ENCODE measurements around the gene CACNA1B.

The CACNA1B gene

GRCh38 chr9:138021251-138022056 lies 143.9 kb downstream of the CACNA1B start:
- no peak overlapping the region for H3K4me2 ChIP-seq (ENCODE audit: low read depth, low read length)
- no peak overlapping the region for H3K9ac ChIP-seq (ENCODE audit: low read length)
- no peaks in the 10 kb centered on the region for H3K36me3 ChIP-seq (replicated peaks; ENCODE audit: insufficient read depth, low read length)
- H2AFZ ChIP-seq (ENCODE audit: low read length), result no peak overlapping the region
- no peak overlapping the region for H3K27ac ChIP-seq (ENCODE audit: low read length)
- no peaks in the 10 kb centered on the region for H3K4me1 ChIP-seq (ENCODE audit: low read length)
- H3F3A ChIP-seq (ENCODE audit: insufficient read depth, low read length), result no peaks in the 10 kb centered on the region
- H3K27me3 ChIP-seq (replicated peaks; ENCODE audit: insufficient read depth, low read length), result peaks cover 33% of the 10 kb centered on the region
- TF ChIP-seq EZH2phosphoT487 (IDR thresholded peaks at IDR 0.05; ENCODE audit: low read length), result no peak
- TF ChIP-seq EZH2 (optimal IDR thresholded peaks at IDR 0.05; ENCODE audit: low read depth, low read length), result no peak
- no peak for TF ChIP-seq CTCF (IDR thresholded peaks at IDR 0.05; ENCODE audit: low read length)
- H3K9me3 ChIP-seq (replicated peaks; ENCODE audit: insufficient read depth, low read length), result no peaks in the 10 kb centered on the region
- H4K20me1 ChIP-seq (ENCODE audit: insufficient read depth, low read length), result no peaks in the 10 kb centered on the region
- H3K79me2 ChIP-seq (ENCODE audit: low read length), result no peaks in the 10 kb centered on the region
- no peak for DNase-seq
- no peaks in the 10 kb centered on the region for H3K9me2 ChIP-seq (replicated peaks; ENCODE audit: insufficient read depth, low read length)
- no peak overlapping the region for H3K4me3 ChIP-seq (ENCODE audit: low read length)

GRCh38 chr9:138022121-138022741 lies 144.6 kb downstream of the CACNA1B start:
- DNase-seq, result peak; percentile 11
- no peaks in the 10 kb centered on the region for H3K36me3 ChIP-seq (replicated peaks; ENCODE audit: insufficient read depth, low read length)
- peaks cover 34% of the 10 kb centered on the region for H3K27me3 ChIP-seq (replicated peaks; ENCODE audit: insufficient read depth, low read length)
- peak; percentile 31; the same call in 1 of the 2 replicates for TF ChIP-seq CTCF (IDR thresholded peaks at IDR 0.05; ENCODE audit: low read length)
- no peak for TF ChIP-seq EZH2 (optimal IDR thresholded peaks at IDR 0.05; ENCODE audit: low read depth, low read length)
- no peak for TF ChIP-seq EZH2phosphoT487 (IDR thresholded peaks at IDR 0.05; ENCODE audit: low read length)
- no peaks in the 10 kb centered on the region for H3F3A ChIP-seq (ENCODE audit: insufficient read depth, low read length)
- no peaks in the 10 kb centered on the region for H3K4me1 ChIP-seq (ENCODE audit: low read length)
- H3K79me2 ChIP-seq (ENCODE audit: low read length), result no peaks in the 10 kb centered on the region
- H4K20me1 ChIP-seq (ENCODE audit: insufficient read depth, low read length), result no peaks in the 10 kb centered on the region
- H3K4me3 ChIP-seq (ENCODE audit: low read length), result no peak overlapping the region
- no peaks in the 10 kb centered on the region for H3K9me3 ChIP-seq (replicated peaks; ENCODE audit: insufficient read depth, low read length)
- no peak overlapping the region for H3K27ac ChIP-seq (ENCODE audit: low read length)
- H2AFZ ChIP-seq (ENCODE audit: low read length), result no peak overlapping the region
- H3K9ac ChIP-seq (ENCODE audit: low read length), result no peak overlapping the region
- H3K9me2 ChIP-seq (replicated peaks; ENCODE audit: insufficient read depth, low read length), result no peaks in the 10 kb centered on the region
- no peak overlapping the region for H3K4me2 ChIP-seq (ENCODE audit: low read depth, low read length)

GRCh38 chr9:138022756-138023393 lies 145.3 kb downstream of the CACNA1B start:
- Histone ChIP-seq H3K4me1 (ENCODE audit: low read length) (no peaks in the 10 kb centered on the region), H3K79me2 (ENCODE audit: low read length) (no peaks in the 10 kb centered on the region), H2AFZ (ENCODE audit: low read length) (no peak overlapping the region), H3K4me3 (ENCODE audit: low read length) (no peak overlapping the region), H4K20me1 (ENCODE audit: insufficient read depth, low read length) (no peaks in the 10 kb centered on the region), H3K9me3 (replicated peaks; ENCODE audit: insufficient read depth, low read length) (no peaks in the 10 kb centered on the region), H3F3A (ENCODE audit: insufficient read depth, low read length) (no peaks in the 10 kb centered on the region), H3K9ac (ENCODE audit: low read length) (no peak overlapping the region), H3K27ac (ENCODE audit: low read length) (no peak overlapping the region), H3K9me2 (replicated peaks; ENCODE audit: insufficient read depth, low read length) (no peaks in the 10 kb centered on the region), H3K4me2 (ENCODE audit: low read depth, low read length) (no peak overlapping the region), H3K27me3 (replicated peaks; ENCODE audit: insufficient read depth, low read length) (peaks cover 40% of the 10 kb centered on the region), H3K36me3 (replicated peaks; ENCODE audit: insufficient read depth, low read length) (no peaks in the 10 kb centered on the region)
- DNase-seq, result no peak
- no peak for TF ChIP-seq EZH2phosphoT487 (IDR thresholded peaks at IDR 0.05; ENCODE audit: low read length)
- TF ChIP-seq EZH2 (optimal IDR thresholded peaks at IDR 0.05; ENCODE audit: low read depth, low read length), result no peak
- no peak for TF ChIP-seq CTCF (IDR thresholded peaks at IDR 0.05; ENCODE audit: low read length)
